B cell (primary cell): ENCODE data around the gene MGAT4B. TPM values are rescaled to one million over a fixed set of nuclear protein-coding genes. Genes with fewer than 3 reads are reported as not detected.

ENCODE experiments used
- ATAC-seq: fragments of 200-7000 bp; cut with Tn5 transposase; one replicate; pipeline ENCODE4 v1.10.0; 2021; ENCODE audit warnings: low read depth, mild to moderate bottlenecking, moderate number of reproducible peaks, moderate library complexity
- CTCF ChIA-PET: fragments of 350-600 bp; sonication (Branson Sonifier 250); formaldehyde crosslinking; loops from one replicate; lab custom pipeline; 2021; ENCODE audit warnings: antibody characterized with exemption, inconsistent platforms; lab: Charles Lee
- POLR2A ChIA-PET: fragments of 350-600 bp; sonication (Branson Sonifier 250); formaldehyde crosslinking; loops from one replicate; lab custom pipeline; 2021; ENCODE audit warnings: antibody characterized with exemption; lab: Charles Lee
- DNase-seq: peaks from one replicate; pipeline ENCODE4 v3.0.0; 2013
- H2AFZ ChIP-seq: 2 replicates; pipeline ENCODE4 v1.6.1; 2012; ENCODE audit warnings: mild to moderate bottlenecking, low read depth, low read length; ENCODE audit not compliant: insufficient read depth, poor library complexity, severe bottlenecking
- H3K27ac ChIP-seq, 2 donors: 1 replicate in 1 of 2; 2 replicates in 1 of 2; pipeline ENCODE4 v1.5.1; 2012 to 2013; ENCODE audit warnings: low read length in 2 of 2, mild to moderate bottlenecking in 2 of 2, moderate library complexity in 1 of 2
- H3K27me3 ChIP-seq, 4 experiments: fragments of 200-600 bp in 1 of 4; sonication (generic) in 1 of 4; replicated peaks in 1 of 4; 1 replicate in 2 of 4; 2 replicates in 2 of 4; pipeline versions ENCODE4 v1.6.1 to v1.7.0; 2013 to 2016; ENCODE audit warnings: low read length in 3 of 4, mild to moderate bottlenecking in 2 of 4, mixed read lengths in 1 of 4, moderate library complexity in 1 of 4; ENCODE audit not compliant: insufficient read depth in 4 of 4, control insufficient read depth in 3 of 4; ENCODE audit errors: control extremely low read depth in 1 of 4
- H3K36me3 ChIP-seq, 2 experiments: replicated peaks in 1 of 2; 1 replicate in 1 of 2; 2 replicates in 1 of 2; pipeline versions ENCODE4 v1.6.1 to v1.7.1; 2013; ENCODE audit warnings: low read length in 1 of 2; ENCODE audit not compliant: insufficient read depth in 2 of 2, control insufficient read depth in 1 of 2; ENCODE audit errors: control extremely low read depth in 1 of 2, extremely low read depth in 1 of 2
- H3K4me1 ChIP-seq, 2 donors: fragments of 200-600 bp in 1 of 2; sonication (generic) in 1 of 2; 1 replicate in 1 of 2; 2 replicates in 1 of 2; pipeline versions ENCODE4 v1.5.1 to v1.6.1; 2013 to 2017; ENCODE audit warnings: low read length in 2 of 2; ENCODE audit not compliant: control insufficient read depth in 2 of 2, insufficient read depth in 2 of 2
- H3K4me2 ChIP-seq: replicated peaks from 2 replicates; pipeline ENCODE3; 2012; ENCODE audit warnings: mild to moderate bottlenecking, low read depth, low read length; ENCODE audit not compliant: poor library complexity, severe bottlenecking
- H3K4me3 ChIP-seq, 5 experiments: fragments of 200-600 bp in 1 of 5; sonication (generic) in 1 of 5; 1 replicate in 3 of 5; 2 replicates in 2 of 5; pipeline versions ENCODE4 v1.5.1 to v1.7.0; 2011 to 2016; ENCODE audit warnings: low read length in 4 of 5, mild to moderate bottlenecking in 4 of 5, low read depth in 2 of 5, control low read depth in 1 of 5, moderate library complexity in 1 of 5; ENCODE audit not compliant: insufficient read depth in 1 of 5; ENCODE audit errors: control extremely low read depth in 1 of 5, extremely low read depth in 1 of 5
- H3K79me2 ChIP-seq: fragments of 200-600 bp; sonication (generic); one replicate; pipeline ENCODE4 v1.6.0; 2016; ENCODE audit warnings: low read length; ENCODE audit not compliant: control insufficient read depth, insufficient read depth
- H3K9ac ChIP-seq: fragments of 200-600 bp; sonication (generic); 2 replicates; pipeline ENCODE4 v1.6.1; 2017; ENCODE audit warnings: mild to moderate bottlenecking, low read length, moderate library complexity
- H3K9me3 ChIP-seq, 3 donors: one replicate each; pipeline versions ENCODE4 v1.6.1 to v1.7.1; 2013; ENCODE audit warnings: low read length in 2 of 3; ENCODE audit not compliant: control insufficient read depth in 2 of 3, insufficient read depth in 1 of 3; ENCODE audit errors: control extremely low read depth in 1 of 3
- H4K20me1 ChIP-seq: 2 replicates; pipeline ENCODE4 v1.6.0; 2012; ENCODE audit warnings: mild to moderate bottlenecking, low read length; ENCODE audit not compliant: insufficient read depth, control insufficient read depth, poor library complexity, severe bottlenecking
- H3K27ac Mint-ChIP-seq: one replicate; pipeline ENCODE4 v1.8.0; 2021; ENCODE audit warnings: mixed read lengths
- H3K27me3 Mint-ChIP-seq: one replicate; pipeline ENCODE4 v1.8.0; 2021; ENCODE audit warnings: mixed read lengths
- H3K4me1 Mint-ChIP-seq: one replicate; pipeline ENCODE4 v1.8.0; 2021; ENCODE audit warnings: mixed read lengths
- H3K4me3 Mint-ChIP-seq: one replicate; pipeline ENCODE4 v1.8.0; 2021; ENCODE audit warnings: mixed read lengths
- H3K9me3 Mint-ChIP-seq: one replicate; pipeline ENCODE4 v1.8.0; 2022; ENCODE audit warnings: mixed read lengths; ENCODE audit not compliant: insufficient read depth
- CTCF ChIP-seq: fragments of 200-600 bp; IDR thresholded peaks from one replicate; pipeline ENCODE4 v1.8.0; 2022; ENCODE audit warnings: antibody characterized with exemption, mild to moderate bottlenecking
- EZH2 ChIP-seq: IDR thresholded peaks from 2 replicates; pipeline ENCODE4 v1.6.1; 2012; ENCODE audit warnings: borderline replicate concordance, low read depth, mild to moderate bottlenecking, moderate library complexity, low read length; ENCODE audit not compliant: insufficient read depth, poor library complexity, severe bottlenecking
- WGBS: methylation state at CpG from one replicate; pipeline ENCODE4 v1.1.5; 2013; ENCODE audit warnings: missing lambda C conversion rate; ENCODE audit not compliant: insufficient coverage; 5-methylcytosine and 5-hydroxymethylcytosine counted together
- intact Hi-C: fragments of 100-400 bp; cut with micrococcal nuclease; formaldehyde crosslinking; loops from one replicate; pipeline ENCODE4 v1.10.0; 2022
- polyA plus RNA-seq: library from polyadenylated mRNA; depleted of rRNA; stranded (reverse); fragments of >200 nt; gene quantifications from 2 replicates; pipeline ENCODE4 v1.2.3, GENCODE V29; 2012
- total RNA-seq, 2 donors: library from RNA; stranded (reverse); fragments of 120-200 nt in 1 of 2; gene quantifications; 1 replicate in 1 of 2; 2 replicates in 1 of 2; pipeline versions ENCODE4 v1.2.3 to v1.2.4, GENCODE V29; 2013 to 2022

Gene MGAT4B
- total and polyA plus RNA-seq, 2 donors (not counting 1 experiment from before 2014, with no cell fraction given), result 105 to 165 TPM

GRCh38 chr5:179802207-179802883, 4.3 kb downstream of the MGAT4B start:
- H3K4me3 Mint-ChIP-seq, result no peak overlapping the region
- peaks cover 62% of the 10 kb centered on the region for H4K20me1 ChIP-seq
- H3K27me3 ChIP-seq, result no peaks in the 10 kb centered on the region
- H3K36me3 ChIP-seq, result peaks cover 0 to 31% of the 10 kb centered on the region in 2 experiments
- H3K27me3 Mint-ChIP-seq, result no peaks in the 10 kb centered on the region
- intact Hi-C loops, result loop anchor here (1.0 to 5.0 kb wide), 5 partner anchors 35 to 270 kb away; partner anchors contain the start of genes RNF130 and TBC1D9B
- H3K27ac Mint-ChIP-seq, result no peak overlapping the region
- peaks cover 39% of the 10 kb centered on the region for H3K79me2 ChIP-seq
- no peak overlapping the region for H3K4me2 ChIP-seq
- H2AFZ ChIP-seq, result no peak overlapping the region
- peaks cover 30% of the 10 kb centered on the region for H3K4me1 Mint-ChIP-seq
- no peak overlapping the region for H3K27ac ChIP-seq
- H3K9me3 ChIP-seq, result no peaks in the 10 kb centered on the region
- DNase-seq (peak; percentile 17), ATAC-seq (no peak)
- ChIA-PET POLR2A (interaction anchor here (0.6 to 1.6 kb wide), 6 partner anchors 18 to 1173 kb away, joined by 3 to 21 read pairs (median 3); partner anchors contain the start of genes MRNIP and SQSTM1), CTCF (interaction anchor here (0.6 to 2.6 kb wide), 35 partner anchors 9 to 290 kb away, joined by 3 to 35 read pairs (median 5); partner anchors contain the start of genes LTC4S, MRNIP, SQSTM1 and TBC1D9B)
- H3K4me3 ChIP-seq, result no peak overlapping the region
- H3K9ac ChIP-seq, result no peak overlapping the region
- WGBS, result 98% methylated on average over 19 of the region's 19 CpGs
- no peaks in the 10 kb centered on the region for H3K9me3 Mint-ChIP-seq
- no peak for TF ChIP-seq CTCF
- no peak for TF ChIP-seq EZH2
- peaks cover 28 to 36% of the 10 kb centered on the region in 2 donors for H3K4me1 ChIP-seq
